Esophagus muscularis mucosa (tissue), 4 donors: ENCODE data around the gene VPS41. TPM values are rescaled to one million over a fixed set of nuclear protein-coding genes. Genes with fewer than 3 reads are reported as not detected.

Source experiments
- DNase-seq: peaks from one replicate; pipeline ENCODE4 v3.0.0-alpha.2; 2017; ENCODE audit errors: extremely low spot score
- H3K27ac ChIP-seq, 4 donors: fragments of 200-600 bp; sonication (generic); replicated peaks in 1 of 4; 1 replicate in 3 of 4; 2 replicates in 1 of 4; pipeline ENCODE4 v1.5.1; 2016 to 2019; ENCODE audit warnings: mild to moderate bottlenecking in 1 of 4
- H3K27me3 ChIP-seq, 4 donors: fragments of 200-600 bp; sonication (generic); one replicate each; pipeline versions ENCODE4 v1.5.1 to v1.6.0; 2016 to 2019
- H3K36me3 ChIP-seq, 4 donors: fragments of 200-600 bp; sonication (generic); one replicate each; pipeline ENCODE4 v1.5.1; 2016 to 2019
- H3K4me1 ChIP-seq, 4 donors: fragments of 200-600 bp; sonication (generic); one replicate each; pipeline ENCODE4 v1.5.1; 2016 to 2019
- H3K4me3 ChIP-seq, 4 donors: fragments of 200-600 bp; sonication (generic); 1 replicate in 2 of 4; 2 replicates in 2 of 4; pipeline ENCODE4 v1.5.1; 2016 to 2019; ENCODE audit warnings: mild to moderate bottlenecking in 4 of 4, moderate library complexity in 1 of 4
- H3K9me3 ChIP-seq, 4 donors: fragments of 200-600 bp; sonication (generic); 1 replicate in 3 of 4; 2 replicates in 1 of 4; pipeline ENCODE4 v1.5.1; 2016 to 2019
- CTCF ChIP-seq, 3 experiments: fragments of 200-600 bp in 2 of 3; fragments of 450-650 bp in 1 of 3; sonication (generic) in 2 of 3; IDR thresholded peaks; one replicate each; pipeline ENCODE4 v1.5.1; 2017 to 2019; ENCODE audit warnings: antibody characterized with exemption in 3 of 3, mild to moderate bottlenecking in 2 of 3, moderate library complexity in 1 of 3
- EP300 ChIP-seq: sonication (generic); formaldehyde crosslinking; IDR thresholded peaks from one replicate; pipeline ENCODE4 v1.6.1; 2017; ENCODE audit warnings: antibody characterized with exemption
- POLR2A ChIP-seq: fragments of 450-650 bp; IDR thresholded peaks from one replicate; pipeline ENCODE4 v1.6.1; 2017; ENCODE audit warnings: antibody characterized with exemption, moderate library complexity, mild to moderate bottlenecking, low read depth
- POLR2AphosphoS5 ChIP-seq, 2 donors: sonication (generic); formaldehyde crosslinking; IDR thresholded peaks; one replicate each; pipeline ENCODE4 v1.6.1; 2017; ENCODE audit warnings: antibody characterized with exemption in 2 of 2
- WGBS: methylation state at CpG from one replicate; pipeline ENCODE4 v1.1.5; 2018; 5-methylcytosine and 5-hydroxymethylcytosine counted together
- intact Hi-C: fragments of 100-400 bp; cut with DNase I; formaldehyde crosslinking; loops from one replicate; pipeline ENCODE4 v1.15.1; 2023
- total RNA-seq, 4 donors: library from RNA; depleted of rRNA; stranded (reverse); fragments of >200 nt; gene quantifications; one replicate each; pipeline versions ENCODE4 v1.1.0 to v1.2.1, GENCODE V29; 2016

VPS41 gene
- total RNA-seq, 4 donors from 2014 or later, result 32.0 to 50.3 (median 32.9) TPM

- no peak overlapping the region for H3K27ac ChIP-seq
- intact Hi-C loops, result loop anchor here (10.0 kb wide), 1 partner anchor 587 kb away; no protein-coding TSS in a partner anchor
- no peaks in the 10 kb centered on the region for H3K27me3 ChIP-seq
- no peaks in the 10 kb centered on the region for H3K4me1 ChIP-seq
- H3K9me3 ChIP-seq, result no peaks in the 10 kb centered on the region
- no peaks in the 10 kb centered on the region for H3K36me3 ChIP-seq
- DNase-seq, result no peak
- 75% methylated on average over 1 of the region's 1 CpG for WGBS
- no peak overlapping the region for H3K4me3 ChIP-seq
- TF ChIP-seq POLR2A (no peak), CTCF (IDR thresholded peaks at IDR 0.05) (no peak), POLR2AphosphoS5 (IDR thresholded peaks at IDR 0.05) (no peak), EP300 (no peak)
These were observed 29.1 kb upstream of the VPS41 start for GRCh38 chr7:38938001-38938485.

GRCh38 chr7:38936641-38937040 lies 27.6 kb upstream of the VPS41 start:
- Histone ChIP-seq H3K27me3 (no peaks in the 10 kb centered on the region), H3K4me1 (no peaks in the 10 kb centered on the region), H3K36me3 (no peaks in the 10 kb centered on the region), H3K9me3 (no peaks in the 10 kb centered on the region), H3K4me3 (no peak overlapping the region), H3K27ac (no peak overlapping the region)
- WGBS, result 67% methylated on average over 1 of the region's 1 CpG
- TF ChIP-seq CTCF (IDR thresholded peaks at IDR 0.05) (no peak), POLR2A (no peak), POLR2AphosphoS5 (IDR thresholded peaks at IDR 0.05) (no peak), EP300 (no peak)
- intact Hi-C loops, result loop anchor here (10.0 kb wide), 1 partner anchor 588 kb away; no protein-coding TSS in a partner anchor
- DNase-seq, result no peak

DNA sequence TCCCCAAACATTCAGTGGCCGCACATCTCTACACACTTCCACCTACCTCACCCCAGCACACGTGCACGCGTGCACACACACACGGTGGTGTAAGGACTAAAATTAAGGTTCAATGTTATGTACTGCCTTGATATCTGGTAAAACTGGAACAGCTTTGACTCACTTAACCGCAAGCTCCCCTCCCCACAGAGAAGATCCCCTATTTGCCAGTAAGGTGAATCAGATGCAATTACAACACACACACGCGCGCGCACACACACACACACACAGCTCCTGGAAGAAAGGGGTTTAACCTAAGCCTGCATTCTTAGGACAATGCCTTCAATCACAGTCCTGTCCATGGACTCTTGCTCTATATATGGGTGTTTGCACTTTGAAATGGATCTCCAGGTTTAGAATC lies 25.5 kb upstream of the VPS41 start:
- DNase-seq, result no peak
- intact Hi-C loops, result loop anchor here (10.0 kb wide), 1 partner anchor 590 kb away; no protein-coding TSS in a partner anchor
- H3K4me1 ChIP-seq, result no peaks in the 10 kb centered on the region
- H3K27me3 ChIP-seq, result no peaks in the 10 kb centered on the region
- H3K9me3 ChIP-seq, result no peaks in the 10 kb centered on the region
- no peak overlapping the region for H3K27ac ChIP-seq
- no peak for TF ChIP-seq POLR2AphosphoS5 (IDR thresholded peaks at IDR 0.05)
- no peak for TF ChIP-seq EP300
- no peak for TF ChIP-seq POLR2A
- no peak for TF ChIP-seq CTCF (IDR thresholded peaks at IDR 0.05)
- no peaks in the 10 kb centered on the region for H3K36me3 ChIP-seq
- H3K4me3 ChIP-seq, result no peak overlapping the region
- 96% methylated on average over 10 of the region's 10 CpGs for WGBS

- no peaks in the 10 kb centered on the region for H3K9me3 ChIP-seq
- no peak for TF ChIP-seq EP300
- TF ChIP-seq POLR2A, result no peak
- TF ChIP-seq CTCF (IDR thresholded peaks at IDR 0.05), result no peak
- no peak overlapping the region for H3K4me3 ChIP-seq
- no peak for DNase-seq
- no peaks in the 10 kb centered on the region for H3K27me3 ChIP-seq
- H3K4me1 ChIP-seq, result no peaks in the 10 kb centered on the region
- 95% methylated on average over 3 of the region's 3 CpGs for WGBS
- H3K36me3 ChIP-seq, result no peaks in the 10 kb centered on the region
- intact Hi-C loops, result loop anchor here (10.0 kb wide), 1 partner anchor 591 kb away; no protein-coding TSS in a partner anchor
- no peak overlapping the region for H3K27ac ChIP-seq
These were observed 25.1 kb upstream of the VPS41 start for GRCh38 chr7:38934051-38934450.
